ENCODE measurements around the gene GNAI3. TPM values are rescaled to one million over a fixed set of nuclear protein-coding genes. Genes with fewer than 3 reads are reported as not detected.

GNAI3 gene
- total and polyA plus RNA-seq, 2 of the 8 experiments (the other 6 are each of a cell fraction or from before 2014, with no cell fraction given), result 4.0 to 9.8 TPM

- no peak for FAIRE-seq
- ChIA-PET POLR2A (ENCODE audit: partially characterized antibody) (interaction anchor here (1.0 kb wide), 1 partner anchor 8 kb away, joined by 4 read pairs; no protein-coding TSS in a partner anchor), CTCF (ENCODE audit: partially characterized antibody) (interaction anchor here (0.6 to 10.7 kb wide), 8 partner anchors 9 to 148 kb away, joined by 3 to 293 read pairs (median 6); partner anchors contain the start of genes EPS8L3 and GSTM4)
Observed at GRCh38 chr1:109644670-109645069, 96.3 kb downstream of the GNAI3 start.

More at GRCh38 chr1:109644670-109645069, 96.3 kb downstream of the GNAI3 start:
- Histone ChIP-seq H3K4me2 (ENCODE audit: insufficient read depth in 1 of 2, low read depth in 2 of 2, low read length in 2 of 2) (no peak overlapping the region), H2BK120ac (replicated peaks; ENCODE audit: low read depth, low read length) (no peak overlapping the region), H2BK20ac (ENCODE audit: low read length) (no peak overlapping the region), H3K27me3 (replicated peaks in 1 of 4; ENCODE audit: control insufficient read depth in 3 of 4, extremely low read depth in 1 of 4, insufficient read depth in 3 of 4, low read length in 3 of 4) (no peaks in the 10 kb centered on the region; a peak in 2 of 7 replicates), H3K9me3 (ENCODE audit: insufficient read depth in 2 of 2, low read depth in 1 of 2, low read length in 1 of 2) (no peaks in the 10 kb centered on the region), H3K36me3 (ENCODE audit: control insufficient read depth in 2 of 4, insufficient read depth in 4 of 4, low read length in 3 of 4) (no peaks in the 10 kb centered on the region), H2BK15ac (ENCODE audit: low read length) (no peak overlapping the region), H3K14ac (ENCODE audit: insufficient read length) (no peak overlapping the region), H3K9ac (replicated peaks in 1 of 4; ENCODE audit: extremely low read depth in 1 of 4, low read depth in 3 of 4, low read length in 3 of 4) (no peak overlapping the region), H3K4me3 (ENCODE audit: extremely low read depth in 1 of 4, insufficient read depth in 2 of 4, low read depth in 3 of 4, low read length in 4 of 4) (no peak overlapping the region), H4K5ac (ENCODE audit: insufficient read length, low read depth, low read length) (no peak overlapping the region), H3K23me2 (ENCODE audit: low read depth, low read length) (no peaks in the 10 kb centered on the region), H3K18ac (ENCODE audit: extremely low read depth, low read length) (no peak overlapping the region), H2BK5ac (ENCODE audit: low read depth, low read length) (no peak overlapping the region), H2AK5ac (ENCODE audit: low read depth, low read length) (no peak overlapping the region), H3K27ac (ENCODE audit: low read depth, low read length) (no peak overlapping the region), H2BK12ac (ENCODE audit: low read depth, low read length) (no peak overlapping the region), H2AFZ (ENCODE audit: low read length) (no peak overlapping the region), H3K23ac (ENCODE audit: insufficient read length) (no peak overlapping the region), H4K20me1 (replicated peaks in 1 of 2; ENCODE audit: control insufficient read depth in 1 of 2, insufficient read depth in 2 of 2, low read length in 2 of 2) (no peaks in the 10 kb centered on the region), H3K79me2 (ENCODE audit: control insufficient read depth in 1 of 2, insufficient read depth in 2 of 2, low read length in 2 of 2) (no peaks in the 10 kb centered on the region), H3K56ac (replicated peaks; ENCODE audit: insufficient read length, low read depth, low read length) (no peak overlapping the region), H4K91ac (replicated peaks; ENCODE audit: insufficient read length, low read length) (no peak overlapping the region), H3K79me1 (ENCODE audit: low read depth, low read length) (no peaks in the 10 kb centered on the region), H4K8ac (ENCODE audit: extremely low read depth, insufficient read depth, low read length) (no peak overlapping the region), H3K4ac (replicated peaks; ENCODE audit: insufficient read length, low read depth, low read length) (no peak overlapping the region), H3K4me1 (replicated peaks in 1 of 4; ENCODE audit: control insufficient read depth in 3 of 4, insufficient read depth in 4 of 4, low read length in 3 of 4) (no peaks in the 10 kb centered on the region; a peak in 1 of 7 replicates)
- TF ChIP-seq YY1 (IDR thresholded peaks at IDR 0.05; ENCODE audit: low read depth, low read length) (no peak), SIRT6 (IDR thresholded peaks at IDR 0.05; ENCODE audit: low read length) (no peak), HDAC2 (IDR thresholded peaks at IDR 0.05; ENCODE audit: borderline replicate concordance in 1 of 2, low read depth in 2 of 2, low read length in 2 of 2) (no peak)
- DNase-seq (ENCODE audit: low read depth in 1 of 2, low spot score in 2 of 2), result no peak
- 89% methylated on average over 10 of the region's 10 CpGs; no CpG with 5 or more reads in 1 of the 2 experiments for WGBS, 2 experiments (ENCODE audit: extremely low coverage in 1 of 2, insufficient coverage in 1 of 2, insufficient read length in 1 of 2, insufficient replicate concordance in 2 of 2, low coverage in 1 of 2, low lambda C conversion rate in 2 of 2, missing lambda C conversion rate in 1 of 2)

Data from H1 (cell line).